HG02763 (cell line): ENCODE data around the gene DOCK7.

ENCODE experiments used
- ATAC-seq: cut with Tn5 transposase; IDR thresholded peaks from one replicate; pipeline ENCODE4 v1.9.1; 2021; ENCODE audit warnings: mild to moderate bottlenecking, moderate library complexity; ENCODE audit not compliant: unreplicated experiment

The DOCK7 gene

GRCh38 chr1:62425041-62425440 is 263.1 kb downstream of the DOCK7 start:
- no peak for ATAC-seq

- ATAC-seq: no peak
Observed at GRCh38 chr1:62424411-62424810, 263.8 kb downstream of the DOCK7 start.

GRCh38 chr1:62423580-62424242 is 264.5 kb downstream of the DOCK7 start:
- ATAC-seq: no peak

- ATAC-seq: no peak
Observed at GRCh38 chr1:62420214-62420613, 268.0 kb downstream of the DOCK7 start.

- ATAC-seq: no peak
Observed at GRCh38 chr1:62417351-62417999, 270.7 kb downstream of the DOCK7 start.

GRCh38 chr1:62415687-62416086 is 272.5 kb downstream of the DOCK7 start:
- ATAC-seq: no peak

- peak; percentile 58 for ATAC-seq
Observed at GRCh38 chr1:62407398-62408009, 280.7 kb downstream of the DOCK7 start.

- no peak for ATAC-seq
Observed at GRCh38 chr1:62406576-62406975, 281.6 kb downstream of the DOCK7 start.

GRCh38 chr1:62405247-62405646 is 282.9 kb downstream of the DOCK7 start:
- ATAC-seq: no peak
